IMR-90 (cell line): Measurements from ENCODE around the gene PAGE2B. TPM values are rescaled to one million over a fixed set of nuclear protein-coding genes. Genes with fewer than 3 reads are reported as not detected.

ENCODE experiments used
- ATAC-seq: fragments of 200-7000 bp; cut with Tn5 transposase; 2 replicates; pipeline ENCODE4 v1.9.1; 2020; ENCODE audit warnings: low read depth, mild to moderate bottlenecking, moderate library complexity
- BruUV-seq: library from RNA; stranded (reverse); fragments of 400-500 nt; replicated peaks from 2 replicates; lab custom pipeline; 2021; lab: Mats Ljungman, UMichigan
- CTCF ChIA-PET: fragments of 300-600 bp; formaldehyde crosslinking; extraction: SDS; loops from one replicate; lab custom pipeline; 2021; ENCODE audit warnings: antibody characterized with exemption; lab: Yijun Ruan, JAX
- POLR2A ChIA-PET: fragments of 300-600 bp; sonication (Branson Sonifier 250); formaldehyde crosslinking; loops from one replicate; lab custom pipeline; 2022; ENCODE audit warnings: antibody characterized with exemption; ENCODE audit not compliant: unreplicated experiment; lab: Charles Lee
- DNase-seq: peaks from one replicate; pipeline ENCODE4 v3.0.0; 2013
- H2AFZ ChIP-seq: replicated peaks from 2 replicates; pipeline ENCODE3; 2013; ENCODE audit warnings: low read length, mild to moderate bottlenecking; ENCODE audit not compliant: poor library complexity
- H2AK5ac ChIP-seq: 2 replicates; pipeline ENCODE4 v1.6.1; 2013; ENCODE audit warnings: low read depth, low read length, inconsistent platforms
- H2AK9ac ChIP-seq: replicated peaks from 2 replicates; pipeline ENCODE3; 2013; ENCODE audit warnings: mild to moderate bottlenecking, low read depth, low read length, moderate library complexity; ENCODE audit not compliant: poor library complexity
- H2BK120ac ChIP-seq: 2 replicates; pipeline ENCODE4 v1.6.1; 2013; ENCODE audit warnings: low read depth, low read length, inconsistent platforms
- H2BK15ac ChIP-seq: 3 replicates; pipeline ENCODE4 v1.6.1; 2013; ENCODE audit warnings: low read depth, low read length, inconsistent platforms
- H2BK20ac ChIP-seq: 2 replicates; pipeline ENCODE4 v1.6.1; 2013; ENCODE audit warnings: low read depth, mild to moderate bottlenecking, inconsistent platforms, low read length, moderate library complexity
- H2BK5ac ChIP-seq: 2 replicates; pipeline ENCODE4 v1.6.1; 2013; ENCODE audit warnings: mild to moderate bottlenecking, low read depth, low read length, inconsistent platforms; ENCODE audit not compliant: poor library complexity, severe bottlenecking
- H3K14ac ChIP-seq: replicated peaks from 2 replicates; pipeline ENCODE4 v1.6.1; 2013; ENCODE audit warnings: low read depth, low read length, inconsistent platforms
- H3K18ac ChIP-seq: 2 replicates; pipeline ENCODE4 v1.6.1; 2013; ENCODE audit warnings: low read depth, low read length, control low read depth
- H3K23ac ChIP-seq: 2 replicates; pipeline ENCODE4 v1.6.1; 2013; ENCODE audit warnings: low read depth, low read length, inconsistent platforms
- H3K27ac ChIP-seq: 2 replicates; pipeline ENCODE4 v1.5.1; 2013; ENCODE audit warnings: mild to moderate bottlenecking, control low read depth, low read length; ENCODE audit not compliant: insufficient read depth
- H3K27me3 ChIP-seq: 2 replicates; pipeline ENCODE4 v1.6.1; 2013; ENCODE audit warnings: low read length; ENCODE audit not compliant: control insufficient read depth, insufficient read depth
- H3K36me3 ChIP-seq: 2 replicates; pipeline ENCODE4 v1.6.1; 2013; ENCODE audit warnings: low read length, mixed read lengths; ENCODE audit not compliant: control insufficient read depth, insufficient read depth
- H3K4ac ChIP-seq: 2 replicates; pipeline ENCODE4 v1.6.1; 2013; ENCODE audit warnings: low read depth, low read length, inconsistent platforms
- H3K4me1 ChIP-seq: 2 replicates; pipeline ENCODE4 v1.6.1; 2013; ENCODE audit warnings: low read length, mixed read lengths; ENCODE audit not compliant: control insufficient read depth, insufficient read depth
- H3K4me2 ChIP-seq: 2 replicates; pipeline ENCODE4 v1.6.1; 2013; ENCODE audit warnings: low read depth, mild to moderate bottlenecking, control low read depth, low read length, moderate library complexity
- H3K4me3 ChIP-seq: 2 replicates; pipeline ENCODE4 v1.5.1; 2013; ENCODE audit warnings: low read depth, mild to moderate bottlenecking, control low read depth, low read length, moderate library complexity; ENCODE audit not compliant: insufficient read depth
- H3K56ac ChIP-seq: 2 replicates; pipeline ENCODE4 v1.6.1; 2013; ENCODE audit warnings: low read length, inconsistent platforms; ENCODE audit not compliant: insufficient read depth; ENCODE audit errors: extremely low read depth
- H3K79me1 ChIP-seq, 2 experiments: 2 replicates each; pipeline ENCODE4 v1.6.1; 2013; ENCODE audit warnings: low read length in 2 of 2, inconsistent platforms in 1 of 2, low read depth in 1 of 2
- H3K9ac ChIP-seq: 2 replicates; pipeline ENCODE4 v1.6.1; 2013; ENCODE audit warnings: low read depth, low read length, control low read depth
- H3K9me1 ChIP-seq: 2 replicates; pipeline ENCODE4 v1.6.1; 2013; ENCODE audit warnings: low read length, inconsistent platforms; ENCODE audit not compliant: insufficient read depth
- H3K9me3 ChIP-seq: 2 replicates; pipeline ENCODE4 v1.6.1; 2013; ENCODE audit warnings: low read length; ENCODE audit not compliant: control insufficient read depth, insufficient read depth
- H4K20me1 ChIP-seq: 2 replicates; pipeline ENCODE4 v1.6.1; 2013; ENCODE audit warnings: low read length, inconsistent platforms; ENCODE audit not compliant: insufficient read depth
- H4K5ac ChIP-seq: 2 replicates; pipeline ENCODE4 v1.6.1; 2013; ENCODE audit warnings: mild to moderate bottlenecking, low read depth, low read length, control low read depth
- H4K8ac ChIP-seq, 2 experiments: 2 replicates each; pipeline ENCODE4 v1.6.1; 2013; ENCODE audit warnings: low read depth in 2 of 2, low read length in 2 of 2, control low read depth in 1 of 2, inconsistent platforms in 1 of 2
- H4K91ac ChIP-seq: 2 replicates; pipeline ENCODE4 v1.6.1; 2013; ENCODE audit warnings: low read depth, low read length, inconsistent platforms; ENCODE audit not compliant: insufficient read depth
- BHLHE40 ChIP-seq: fragments of 150-350 bp; IDR thresholded peaks from 2 replicates; pipeline ENCODE4 v1.6.1; 2016; ENCODE audit warnings: mild to moderate bottlenecking, low read depth, low read length
- CEBPB ChIP-seq: IDR thresholded peaks from 2 replicates; pipeline ENCODE4 v1.6.1; 2012; ENCODE audit warnings: low read depth, low read length, improper control_type of control experiment
- CHD1 ChIP-seq: IDR thresholded peaks from 2 replicates; pipeline ENCODE4 v1.6.1; 2012; ENCODE audit warnings: low read depth, low read length, improper control_type of control experiment
- FOS ChIP-seq: fragments of 150-350 bp; IDR thresholded peaks from 2 replicates; pipeline ENCODE4 v1.6.1; 2016; ENCODE audit warnings: low read depth, low read length
- MAFK ChIP-seq: IDR thresholded peaks from 2 replicates; pipeline ENCODE4 v1.6.1; 2012; ENCODE audit warnings: low read depth, low read length, improper control_type of control experiment
- MAZ ChIP-seq: IDR thresholded peaks from 2 replicates; pipeline ENCODE4 v1.6.1; 2012; ENCODE audit warnings: low read depth, mild to moderate bottlenecking, low read length, improper control_type of control experiment, moderate library complexity, borderline replicate concordance
- MXI1 ChIP-seq: IDR thresholded peaks from 2 replicates; pipeline ENCODE4 v1.6.1; 2012; ENCODE audit warnings: low read depth, mild to moderate bottlenecking, low read length, moderate library complexity, borderline replicate concordance
- NFE2L2 ChIP-seq: fragments of 150-350 bp; IDR thresholded peaks from 2 replicates; pipeline ENCODE4 v1.6.1; 2016; ENCODE audit warnings: low read depth, mild to moderate bottlenecking, low read length
- POLR2A ChIP-seq: IDR thresholded peaks from 2 replicates; pipeline ENCODE4 v1.6.1; 2012; ENCODE audit warnings: mild to moderate bottlenecking, low read depth, low read length
- RAD21 ChIP-seq: IDR thresholded peaks from 2 replicates; pipeline ENCODE4 v1.6.1; 2012; ENCODE audit warnings: low read length, improper control_type of control experiment
- RCOR1 ChIP-seq: IDR thresholded peaks from 2 replicates; pipeline ENCODE4 v1.6.1; 2012; ENCODE audit warnings: mild to moderate bottlenecking, low read length, improper control_type of control experiment; ENCODE audit not compliant: insufficient replicate concordance
- RFX5 ChIP-seq: IDR thresholded peaks from 2 replicates; pipeline ENCODE4 v1.8.0; 2012; ENCODE audit warnings: low read depth, mild to moderate bottlenecking, low read length, moderate library complexity
- SMC3 ChIP-seq: fragments of 150-350 bp; IDR thresholded peaks from 2 replicates; pipeline ENCODE4 v1.6.1; 2016; ENCODE audit warnings: low read depth, mild to moderate bottlenecking, antibody characterized with exemption, low read length, moderate library complexity
- WGBS, 2 experiments: methylation state at CpG; one replicate each; pipeline versions ENCODE4 v1.1.5 to v1.1.7; 2013; ENCODE audit warnings: missing lambda C conversion rate in 2 of 2; ENCODE audit not compliant: insufficient read length in 1 of 2; ENCODE audit errors: extremely low coverage in 2 of 2; 5-methylcytosine and 5-hydroxymethylcytosine counted together
- dilution Hi-C: fragments of 300-500 bp; cut with HindIII; formaldehyde crosslinking; loops from one replicate; pipeline ENCODE4 v1.14.3; 2018; ENCODE audit warnings: low sequenced_read_pairs; ENCODE audit not compliant: unreplicated experiment
- in situ Hi-C: fragments of 300-500 bp; cut with MboI; formaldehyde crosslinking; loops from 3 replicates; pipeline ENCODE4 v1.14.3; 2019; ENCODE audit warnings: low sequenced_read_pairs, inconsistent platforms, mixed read lengths
- intact Hi-C: fragments of 100-400 bp; cut with micrococcal nuclease; formaldehyde crosslinking; loops from 2 replicates; pipeline ENCODE4 v1.10.0; 2022
- polyA plus RNA-seq, 3 experiments: library from polyadenylated mRNA; depleted of rRNA; stranded (reverse); fragments of >200 nt; gene quantifications; 2 replicates each; pipeline ENCODE4 v1.2.3, GENCODE V29; 2012; ENCODE audit warnings: low replicate concordance in 1 of 3
- total RNA-seq: library from RNA; depleted of rRNA; stranded (reverse); fragments of >200 nt; gene quantifications from 2 replicates; pipeline ENCODE4 v1.2.3, GENCODE V29; 2012
- TF ChIP-seq, protein P1 (sequence below): fragments of 150-350 bp; IDR thresholded peaks from 2 replicates; pipeline ENCODE4 v1.6.1; 2016; ENCODE audit warnings: low read depth, mild to moderate bottlenecking, low read length, moderate library complexity, borderline replicate concordance
- TF ChIP-seq, protein P2 (sequence below): fragments of 150-350 bp; IDR thresholded peaks from 2 replicates; pipeline ENCODE4 v1.6.1; 2017; ENCODE audit warnings: mild to moderate bottlenecking, antibody characterized with exemption, low read length, low read depth
- TF ChIP-seq, protein P3 (sequence below): conservative IDR thresholded peaks from 2 replicates; pipeline ENCODE4 v1.5.1; 2012; ENCODE audit warnings: mild to moderate bottlenecking, low read depth, low read length, improper control_type of control experiment

The PAGE2B gene
- total and polyA plus RNA-seq, 2 of the 4 experiments (the other 2 are of a cell fraction): not detected

DNA sequence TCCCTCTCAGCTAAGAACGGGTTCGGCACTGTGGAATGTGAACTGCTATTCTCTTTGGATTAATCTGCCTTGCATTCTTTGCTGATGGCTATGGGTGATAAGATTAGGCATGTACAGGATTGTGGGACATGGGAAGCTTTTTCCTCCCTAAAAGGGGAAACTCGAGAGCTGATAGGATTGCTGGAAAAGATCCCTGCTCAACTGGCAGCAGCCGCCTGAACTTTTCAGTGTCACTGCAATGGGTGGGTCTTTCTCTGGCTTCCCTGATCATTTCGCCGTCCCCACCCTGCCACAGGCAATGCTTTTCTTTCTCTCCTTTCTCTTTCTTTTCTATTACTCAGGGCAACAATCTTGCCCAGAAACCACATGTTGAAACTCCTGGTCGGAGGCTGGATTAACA lies 34.5 kb downstream of the PAGE2B start:
- Histone ChIP-seq H2BK120ac (no peak overlapping the region), H3K4me3 (no peak overlapping the region), H4K20me1 (no peaks in the 10 kb centered on the region), H3K9me3 (no peaks in the 10 kb centered on the region), H2AK5ac (no peak overlapping the region), H2AFZ (no peak overlapping the region), H3K56ac (no peak overlapping the region), H4K5ac (no peak overlapping the region), H2BK5ac (no peak overlapping the region), H3K4ac (no peak overlapping the region), H3K36me3 (no peaks in the 10 kb centered on the region), H3K14ac (no peak overlapping the region), H3K27ac (no peak overlapping the region), H2AK9ac (no peak overlapping the region), H3K27me3 (no peaks in the 10 kb centered on the region), H3K23ac (no peak overlapping the region), H2BK20ac (no peak overlapping the region), H4K8ac (no peak overlapping the region), H3K9me1 (no peaks in the 10 kb centered on the region), H4K91ac (no peak overlapping the region), H3K18ac (no peak overlapping the region), H3K79me1 (no peaks in the 10 kb centered on the region), H2BK15ac (no peak overlapping the region), H3K9ac (no peak overlapping the region), H3K4me1 (no peaks in the 10 kb centered on the region), H3K4me2 (no peak overlapping the region)
- TF ChIP-seq CEBPB: no peak
- TF ChIP-seq NFE2L2: no peak
- TF ChIP-seq BHLHE40: no peak
- no peak for TF ChIP-seq RFX5
- no peak for TF ChIP-seq RCOR1
- TF ChIP-seq CHD1: no peak
- TF ChIP-seq MAFK: no peak
- TF ChIP-seq MXI1: no peak
- TF ChIP-seq POLR2A: no peak
- TF ChIP-seq, protein P1, sequence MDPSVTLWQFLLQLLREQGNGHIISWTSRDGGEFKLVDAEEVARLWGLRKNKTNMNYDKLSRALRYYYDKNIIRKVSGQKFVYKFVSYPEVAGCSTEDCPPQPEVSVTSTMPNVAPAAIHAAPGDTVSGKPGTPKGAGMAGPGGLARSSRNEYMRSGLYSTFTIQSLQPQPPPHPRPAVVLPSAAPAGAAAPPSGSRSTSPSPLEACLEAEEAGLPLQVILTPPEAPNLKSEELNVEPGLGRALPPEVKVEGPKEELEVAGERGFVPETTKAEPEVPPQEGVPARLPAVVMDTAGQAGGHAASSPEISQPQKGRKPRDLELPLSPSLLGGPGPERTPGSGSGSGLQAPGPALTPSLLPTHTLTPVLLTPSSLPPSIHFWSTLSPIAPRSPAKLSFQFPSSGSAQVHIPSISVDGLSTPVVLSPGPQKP: no peak
- no peak for TF ChIP-seq RAD21
- TF ChIP-seq SMC3: no peak
- TF ChIP-seq, protein P2, sequence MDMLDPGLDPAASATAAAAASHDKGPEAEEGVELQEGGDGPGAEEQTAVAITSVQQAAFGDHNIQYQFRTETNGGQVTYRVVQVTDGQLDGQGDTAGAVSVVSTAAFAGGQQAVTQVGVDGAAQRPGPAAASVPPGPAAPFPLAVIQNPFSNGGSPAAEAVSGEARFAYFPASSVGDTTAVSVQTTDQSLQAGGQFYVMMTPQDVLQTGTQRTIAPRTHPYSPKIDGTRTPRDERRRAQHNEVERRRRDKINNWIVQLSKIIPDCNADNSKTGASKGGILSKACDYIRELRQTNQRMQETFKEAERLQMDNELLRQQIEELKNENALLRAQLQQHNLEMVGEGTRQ: no peak
- TF ChIP-seq, protein P3, sequence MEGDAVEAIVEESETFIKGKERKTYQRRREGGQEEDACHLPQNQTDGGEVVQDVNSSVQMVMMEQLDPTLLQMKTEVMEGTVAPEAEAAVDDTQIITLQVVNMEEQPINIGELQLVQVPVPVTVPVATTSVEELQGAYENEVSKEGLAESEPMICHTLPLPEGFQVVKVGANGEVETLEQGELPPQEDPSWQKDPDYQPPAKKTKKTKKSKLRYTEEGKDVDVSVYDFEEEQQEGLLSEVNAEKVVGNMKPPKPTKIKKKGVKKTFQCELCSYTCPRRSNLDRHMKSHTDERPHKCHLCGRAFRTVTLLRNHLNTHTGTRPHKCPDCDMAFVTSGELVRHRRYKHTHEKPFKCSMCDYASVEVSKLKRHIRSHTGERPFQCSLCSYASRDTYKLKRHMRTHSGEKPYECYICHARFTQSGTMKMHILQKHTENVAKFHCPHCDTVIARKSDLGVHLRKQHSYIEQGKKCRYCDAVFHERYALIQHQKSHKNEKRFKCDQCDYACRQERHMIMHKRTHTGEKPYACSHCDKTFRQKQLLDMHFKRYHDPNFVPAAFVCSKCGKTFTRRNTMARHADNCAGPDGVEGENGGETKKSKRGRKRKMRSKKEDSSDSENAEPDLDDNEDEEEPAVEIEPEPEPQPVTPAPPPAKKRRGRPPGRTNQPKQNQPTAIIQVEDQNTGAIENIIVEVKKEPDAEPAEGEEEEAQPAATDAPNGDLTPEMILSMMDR: no peak
- no peak for TF ChIP-seq MAZ
- TF ChIP-seq FOS: no peak
- no peak for DNase-seq
- in situ Hi-C loops (no loop called here), intact Hi-C loops (no loop called here), dilution Hi-C loops (no loop called here)
- ATAC-seq: no peak
- CTCF ChIA-PET: no interaction called here
- WGBS, 2 experiments: 67% methylated on average over 1 of the region's 7 CpGs; no CpG with 5 or more reads in 1 of the 2 experiments
- no TSS peak for BruUV-seq
- POLR2A ChIA-PET: no interaction called here
